Heart left ventricle (tissue), 13 donors: Measurements from ENCODE around the gene MAP4K4.

ENCODE experiments used
- CTCF ChIP-seq, 12 donors: fragments of 200-600 bp; sonication (generic) in 4 of 12; IDR thresholded peaks; one replicate each; pipeline versions ENCODE4 v1.5.0 to v1.8.0; 2018 to 2022; ENCODE audit warnings: antibody characterized with exemption in 12 of 12, mild to moderate bottlenecking in 5 of 12
- POLR2A ChIP-seq, 2 donors: fragments of 450-650 bp; IDR thresholded peaks; one replicate each; pipeline ENCODE4 v1.6.1; 2017; ENCODE audit warnings: antibody characterized with exemption in 2 of 2, mild to moderate bottlenecking in 2 of 2, moderate library complexity in 2 of 2
- donor health status: ischemic (EF 13 %, LVEDD 7.1; RV severe dilation, severe dysfunction).
- donor health status: DM: no; HTN: yes; CAD: no.
- donor health status: DM: no; HTN: no; CAD: no.
- donor health status: ischemic (EF 25% LVEDD 6.9; RV normal size, moderate dysfunction).
- donor health status: ischemic (EF 25% LVEDD 5.7; RV mildly dilated, moderate dysfunction).
- donor health status: ischemic (EF 35%, LVEDD 5.7; RV mildly dilated, moderate dysfunction).
- donor health status: nonischemic (EF 11% LVEDD 7.7; RV severe dilation, severe dysfunction).
- donor health status: DM: yes; HTN: yes; CAD: no.
- donor health status: PGD.
- donor health status: ischemic (EF 29% LVEDD 5.4; RV normal size, mild dysfunction).
- donor health status: nonischemic (EF 23%, LVEDD 6.1; RV moderate dilation, normal function).

GRCh38 chr2:101874069-101874468, 176.6 kb downstream of the MAP4K4 start:
- no peak for TF ChIP-seq CTCF (IDR thresholded peaks at IDR 0.05)
- no peak for TF ChIP-seq POLR2A (IDR thresholded peaks at IDR 0.05)
